LNCAP (cell line): ENCODE data around the gene C14orf119.

Source experiments
- CTCF ChIP-seq: fragments of 450-650 bp; IDR thresholded peaks from 2 replicates; pipeline ENCODE4 v1.5.1; 2017; ENCODE audit warnings: mild to moderate bottlenecking

The C14orf119 gene

GRCh38 chr14:23095196-23096108 lies at the start of gene C14orf119:
TSS of gene C14orf119 (plus strand) at chr14:23095505. CDS start at chr14:23097659, 2,154 bp downstream.
- TF ChIP-seq CTCF, result no peak

GRCh38 chr14:23047034-23047634 lies 48.2 kb upstream of the C14orf119 start:
- TF ChIP-seq CTCF, result no peak

GRCh38 chr14:23047751-23048693 lies 47.3 kb upstream of the C14orf119 start:
- TF ChIP-seq CTCF, result no peak

- TF ChIP-seq CTCF, result no peak
These were observed 46.3 kb upstream of the C14orf119 start for GRCh38 chr14:23049011-23049410.

GRCh38 chr14:23051141-23052057 lies 43.9 kb upstream of the C14orf119 start:
- TF ChIP-seq CTCF, result no peak

- TF ChIP-seq CTCF, result no peak
These were observed 43.1 kb upstream of the C14orf119 start for GRCh38 chr14:23052182-23052623.
